NCI-H146 treated with DMSO at 0.1 percent for 48 hours (cell line): ENCODE results near the gene HPSE.
A peak's percentile ranks its signal among the peaks of the same experiment; 100 is the strongest.

Experiments used
- DNase-seq: peaks from one replicate; lab custom pipeline; 2025; ENCODE audit not compliant: unreplicated experiment; lab: John Stamatoyannopoulos, UW

HPSE gene

GRCh38 chr4:83334425-83335241 lies at the start of gene HPSE:
HPSE (minus strand) TSS chr4:83334848; CDS start chr4:83334782, 66 bp downstream.
- DNase-seq, result peak; percentile 48

GRCh38 chr4:83382850-83383249 lies 48.2 kb upstream of the HPSE start:
- no peak for DNase-seq

GRCh38 chr4:83381173-83381572 lies 46.5 kb upstream of the HPSE start:
- no peak for DNase-seq

DNA sequence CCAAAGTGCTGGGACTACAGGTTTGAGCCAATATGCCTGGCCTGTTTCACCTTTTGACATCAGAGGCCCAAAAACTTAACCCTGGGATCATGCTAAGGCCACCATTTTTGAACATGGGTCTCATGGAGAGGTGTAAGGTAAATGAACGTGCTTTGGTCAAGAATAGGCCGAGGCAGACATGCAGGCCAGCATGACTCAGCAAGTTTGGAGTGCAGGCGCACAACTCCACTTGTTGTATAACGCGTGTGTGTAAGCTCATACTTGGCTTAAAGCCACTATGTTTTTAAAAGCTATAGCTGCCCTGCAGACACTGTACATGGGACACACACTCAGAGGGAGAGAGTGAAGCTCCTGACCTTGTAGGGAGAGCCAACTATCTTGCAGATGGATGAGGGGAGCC lies 43.8 kb upstream of the HPSE start:
- DNase-seq, result no peak

DNA sequence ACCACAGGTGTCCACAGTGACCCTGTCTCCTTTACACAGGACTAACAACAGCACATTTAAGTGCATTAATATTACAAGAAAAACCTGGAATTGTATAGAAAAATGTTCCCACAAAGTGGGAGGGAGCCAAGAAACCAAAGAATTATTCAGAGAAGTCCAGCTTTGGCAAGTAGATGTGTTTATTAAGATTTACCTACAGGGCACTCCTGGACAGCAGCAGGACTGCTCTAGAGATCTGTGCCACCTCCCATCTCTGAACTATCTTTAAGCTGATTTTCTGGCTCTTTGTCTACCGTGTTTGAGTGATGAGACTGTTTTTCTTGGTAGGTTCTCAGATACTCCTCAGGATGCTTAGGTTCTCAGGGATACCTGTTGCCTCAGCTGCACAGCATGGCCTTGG lies 38.3 kb upstream of the HPSE start:
- DNase-seq, result no peak

DNA sequence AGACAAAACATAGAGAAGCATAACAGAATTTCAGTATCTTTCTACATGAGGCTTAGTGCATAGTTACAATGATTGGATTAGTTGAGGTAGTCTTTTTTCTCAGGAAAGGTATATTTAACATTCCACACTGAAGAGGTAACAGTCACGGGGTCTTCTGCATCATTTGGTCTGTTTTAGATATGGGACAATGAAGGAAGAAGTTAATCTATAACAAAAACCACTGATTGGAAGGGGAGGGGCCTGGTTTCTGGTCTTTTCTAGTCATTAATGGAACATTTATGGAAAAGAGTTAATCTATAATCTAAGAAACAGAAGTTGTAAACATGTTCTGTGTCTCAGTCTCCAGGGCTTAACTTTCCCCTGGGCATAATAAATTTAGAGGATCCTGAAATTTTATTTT lies 37.3 kb upstream of the HPSE start:
- no peak for DNase-seq

DNA sequence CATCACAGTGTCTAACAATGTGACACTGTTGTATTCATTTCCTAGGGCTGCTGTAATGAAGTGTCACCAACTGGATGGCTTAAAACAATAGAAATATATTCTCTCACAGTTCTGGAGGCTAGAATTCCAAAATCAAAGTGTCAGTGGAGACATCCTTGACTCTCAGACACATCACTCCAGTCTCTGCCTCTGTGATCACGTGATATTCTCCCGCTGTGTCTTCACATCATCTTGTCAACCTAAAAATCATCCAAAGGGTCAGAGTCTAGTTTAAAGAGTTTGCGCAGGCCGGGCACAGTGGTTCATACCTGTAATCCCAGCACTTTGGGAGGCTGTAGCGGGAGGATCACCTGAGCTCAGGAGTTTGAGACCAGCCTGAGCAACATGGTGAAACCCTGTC lies 36.6 kb upstream of the HPSE start:
- no peak for DNase-seq

DNA sequence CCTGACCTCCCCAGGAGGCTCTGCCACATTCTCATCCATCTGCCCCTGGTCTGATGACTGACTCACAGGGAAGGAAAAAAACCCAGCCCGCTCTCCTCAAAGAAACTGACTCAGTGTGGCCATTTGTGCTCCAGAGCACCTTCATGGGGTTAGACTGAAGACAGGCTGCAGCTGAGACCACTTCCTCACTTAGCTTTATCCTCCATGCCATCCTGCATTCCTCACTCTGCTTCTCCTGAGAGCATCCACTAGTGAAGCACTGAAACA lies 35.9 kb upstream of the HPSE start:
- no peak for DNase-seq

- DNase-seq, result no peak
Measured at GRCh38 chr4:83369831-83370639, 35.4 kb upstream of the HPSE start.

DNA sequence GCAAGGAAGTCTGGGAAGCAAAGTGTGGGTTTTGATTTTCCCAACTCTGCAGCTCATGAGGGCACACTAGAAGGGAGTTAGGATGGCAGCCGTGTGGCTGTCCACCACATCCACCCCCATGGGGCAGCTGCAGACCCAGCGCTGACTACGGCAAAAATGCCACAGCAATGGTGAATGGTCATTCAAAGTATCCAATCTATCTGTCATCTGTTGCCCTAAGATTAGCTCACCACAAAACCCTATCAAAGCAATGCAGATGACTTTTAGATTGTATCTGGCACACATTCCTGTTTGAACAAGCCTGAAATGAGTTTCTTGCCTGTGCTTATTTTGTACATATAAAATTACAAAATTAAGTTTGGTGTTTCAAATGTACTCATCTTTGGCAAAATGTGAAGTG lies 29.7 kb upstream of the HPSE start:
- no peak for DNase-seq

DNA sequence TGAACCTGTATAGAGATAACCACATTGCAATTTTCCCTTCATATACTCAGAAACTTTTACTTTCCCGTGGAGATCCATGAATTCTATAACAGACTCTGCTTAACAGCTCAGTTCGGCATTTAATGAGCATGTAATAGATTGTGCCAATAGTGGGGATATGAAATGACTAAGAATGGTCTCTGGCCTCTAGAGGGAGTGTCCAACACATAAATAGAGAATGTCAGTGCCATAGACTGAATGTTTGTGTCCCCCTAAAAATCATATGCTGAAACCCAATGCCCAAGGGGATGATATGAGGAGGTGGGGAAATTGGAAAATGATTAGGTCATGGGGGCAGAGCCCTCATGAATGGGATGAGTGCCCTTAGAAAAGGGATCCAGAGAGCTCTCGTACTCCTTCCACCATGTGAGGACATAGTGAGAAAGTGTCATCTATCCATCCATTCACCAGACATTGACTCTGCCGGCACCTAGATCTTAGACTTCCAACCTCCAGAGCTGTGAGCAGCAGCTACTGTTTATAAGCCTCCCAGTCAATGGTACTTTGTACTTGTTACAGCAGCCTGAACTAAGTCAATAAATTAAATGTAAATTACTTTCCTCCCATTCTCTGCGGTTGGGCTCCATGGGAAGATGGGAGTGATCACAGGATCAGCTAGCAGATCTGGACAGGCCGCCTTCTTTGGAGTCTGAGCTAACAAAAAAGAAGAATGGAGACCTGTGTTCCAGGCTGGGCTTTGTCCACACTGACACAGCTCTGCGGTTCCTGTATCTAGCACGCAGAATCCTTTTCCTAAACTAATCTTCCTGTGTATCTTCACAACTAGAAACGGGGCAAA lies 28.1 kb upstream of the HPSE start:
- DNase-seq, result peak; percentile 8

DNA sequence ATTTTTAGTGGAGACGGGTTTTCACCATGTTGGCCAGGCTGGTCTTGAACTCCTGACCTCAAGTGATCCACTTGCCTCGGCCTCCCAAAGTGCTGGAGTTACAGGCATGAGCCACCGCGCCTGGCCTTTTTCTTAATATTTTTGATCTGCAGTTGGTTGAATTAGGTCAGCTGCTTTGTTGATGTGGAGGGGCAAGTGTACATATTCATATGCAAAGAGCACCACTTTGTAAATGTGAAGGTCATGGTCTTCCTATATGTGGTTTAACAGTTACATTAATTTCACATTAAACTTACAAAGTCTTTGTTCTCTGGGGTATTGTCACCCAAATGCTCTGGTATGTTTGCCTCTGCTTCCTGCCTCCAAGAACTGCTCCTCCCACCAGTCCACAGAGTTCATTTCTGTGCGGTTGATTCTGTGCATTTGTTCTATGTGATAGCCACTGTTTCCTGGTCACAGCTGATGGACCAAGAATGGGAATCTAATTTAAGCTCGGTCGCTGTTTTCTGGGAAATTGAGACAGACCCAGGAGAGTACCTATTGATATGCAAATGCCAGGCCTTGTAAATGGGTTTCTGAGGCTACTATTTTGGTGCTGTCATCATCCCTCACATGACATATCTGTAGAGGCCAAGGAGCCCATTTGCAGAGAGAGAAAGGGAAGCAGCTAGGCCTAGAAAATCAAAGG lies 26.9 kb upstream of the HPSE start:
- DNase-seq, result no peak

- no peak for DNase-seq
Measured at GRCh38 chr4:83360018-83360417, 25.4 kb upstream of the HPSE start.

GRCh38 chr4:83358410-83358809 lies 23.8 kb upstream of the HPSE start:
- DNase-seq, result no peak

DNA sequence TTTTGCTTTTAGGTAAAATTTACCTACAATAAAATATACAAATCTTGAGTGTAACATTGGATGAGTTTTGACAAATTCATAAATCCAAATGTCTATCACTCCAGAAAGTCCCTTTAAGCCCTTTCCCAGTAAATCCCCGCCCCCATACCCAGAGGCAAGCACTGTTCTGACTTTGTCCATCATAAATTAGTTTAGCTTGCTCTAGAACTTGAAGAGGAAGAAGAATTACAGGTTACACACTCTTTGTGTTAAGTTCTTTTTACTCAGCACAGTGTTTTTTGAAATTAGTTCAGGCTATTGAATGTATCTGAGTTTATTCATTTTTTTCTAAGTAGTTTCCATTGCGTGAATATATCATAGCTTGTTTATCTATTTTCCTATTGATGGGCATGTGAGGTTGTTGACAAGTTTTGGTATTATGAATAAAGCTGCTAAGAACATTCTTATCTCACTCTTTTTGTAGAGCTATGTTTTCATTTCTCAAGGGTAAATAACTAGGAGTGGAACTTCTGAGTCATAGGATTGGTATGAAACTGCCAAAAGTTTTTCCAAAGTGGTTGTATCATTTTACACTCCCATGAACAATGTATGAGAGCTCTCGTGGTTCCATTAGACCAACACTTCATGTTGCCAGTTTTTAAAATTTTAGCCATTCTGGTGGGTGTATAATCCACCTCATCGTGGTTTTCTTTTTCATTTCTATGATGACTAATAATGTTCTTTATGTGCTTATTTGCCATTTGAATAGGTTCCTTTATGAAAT lies 22.4 kb upstream of the HPSE start:
- no peak for DNase-seq

- DNase-seq, result no peak
Measured at GRCh38 chr4:83353516-83353915, 18.9 kb upstream of the HPSE start.

- no peak for DNase-seq
Measured at GRCh38 chr4:83348074-83348473, 13.4 kb upstream of the HPSE start.

DNA sequence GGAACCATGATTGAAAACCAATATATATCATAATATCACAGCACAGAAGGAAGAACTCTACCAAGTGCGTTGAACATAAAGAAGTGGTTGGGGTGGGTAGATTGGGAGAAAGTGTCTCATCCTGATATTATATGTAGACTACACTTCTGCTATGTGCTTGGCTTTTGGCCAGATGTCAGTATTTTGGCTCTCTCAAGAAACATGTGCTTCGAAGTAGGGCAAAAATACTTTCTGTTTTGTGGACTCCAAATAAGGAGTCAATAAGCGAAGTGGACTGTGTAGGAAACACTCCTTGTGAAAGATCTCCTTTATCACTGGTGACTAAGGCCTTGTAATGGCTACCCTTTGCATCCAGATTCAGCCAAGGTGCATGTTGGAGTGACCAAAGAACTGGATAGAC lies 7.8 kb upstream of the HPSE start:
- DNase-seq, result no peak

DNA sequence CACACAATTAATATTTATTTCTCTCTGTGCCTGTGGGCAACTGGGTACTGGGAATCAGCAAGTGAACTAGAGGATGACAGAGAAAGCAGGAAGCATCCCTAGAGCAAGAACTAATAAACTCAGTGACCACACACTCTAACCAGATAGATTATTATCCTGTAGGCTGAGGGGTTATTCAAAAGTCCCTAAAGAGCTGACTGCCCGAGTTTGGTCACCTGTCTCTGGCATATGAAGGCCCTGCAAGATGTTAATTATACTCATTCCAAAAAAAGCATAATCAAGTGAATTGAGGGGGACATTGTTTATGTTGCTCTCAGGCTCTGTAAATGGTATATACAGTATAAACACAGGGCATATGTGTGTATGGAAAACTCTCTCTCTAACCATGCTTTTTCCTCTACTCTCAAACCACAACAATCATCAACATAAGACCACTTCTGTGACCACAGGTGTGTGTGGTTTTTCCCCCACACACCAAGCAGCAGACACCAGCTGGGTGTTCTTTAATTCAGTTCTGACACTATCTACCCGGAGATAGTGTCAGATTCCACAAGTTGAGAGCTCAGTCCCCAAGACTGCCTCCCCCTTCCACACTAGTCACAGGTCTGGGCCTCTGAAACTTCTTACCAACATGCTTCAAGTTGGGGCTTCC lies 6.2 kb upstream of the HPSE start:
- no peak for DNase-seq

DNA sequence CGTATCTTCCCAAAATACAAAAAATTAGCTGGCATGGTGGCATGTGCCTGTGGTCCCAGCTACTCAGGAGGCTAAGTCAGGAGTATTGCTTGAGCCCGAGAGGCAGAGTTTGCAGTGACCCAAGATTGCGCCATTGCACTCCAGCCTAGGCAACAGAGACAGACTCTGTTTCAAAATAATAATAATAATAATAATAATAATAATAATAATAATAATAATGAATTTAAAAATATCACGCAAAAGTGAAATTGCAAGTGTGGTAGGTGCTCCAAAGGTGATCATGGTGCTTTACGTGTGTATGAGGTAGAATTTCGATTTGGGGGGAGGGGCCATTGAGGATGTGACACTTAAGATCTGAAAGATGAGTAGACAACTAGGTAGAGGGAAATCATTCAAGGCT lies 4.9 kb upstream of the HPSE start:
- no peak for DNase-seq
